Omental fat pad (tissue), 4 donors: ENCODE results near the gene OSBPL6. TPM values are rescaled to one million over a fixed set of nuclear protein-coding genes. Genes with fewer than 3 reads are reported as not detected.

Source experiments
- ATAC-seq: fragments of 150-250 bp; one replicate; pipeline ENCODE4 v1.9.1; 2016; ENCODE audit warnings: mild to moderate bottlenecking, moderate library complexity; ENCODE audit not compliant: low FRiP score
- DNase-seq: peaks from one replicate; pipeline ENCODE4 v3.0.0-alpha.2; 2019; ENCODE audit warnings: low spot score
- total RNA-seq, 4 donors: library from RNA; depleted of rRNA; stranded (reverse); fragments of >200 nt; gene quantifications; one replicate each; pipeline ENCODE4 v1.1.0, GENCODE V29; 2016
- TF ChIP-seq, protein P1 (sequence below), 3 donors: fragments of 450-650 bp; IDR thresholded peaks; one replicate each; pipeline ENCODE4 v1.5.1; 2016 to 2017; ENCODE audit warnings: antibody characterized with exemption in 3 of 3, mild to moderate bottlenecking in 3 of 3, moderate library complexity in 2 of 3

Gene OSBPL6
- total RNA-seq, 4 donors from 2014 or later, result 1.1 to 2.0 (median 1.6) TPM

- no peak for DNase-seq
- no peak for ATAC-seq
- TF ChIP-seq, protein P1, sequence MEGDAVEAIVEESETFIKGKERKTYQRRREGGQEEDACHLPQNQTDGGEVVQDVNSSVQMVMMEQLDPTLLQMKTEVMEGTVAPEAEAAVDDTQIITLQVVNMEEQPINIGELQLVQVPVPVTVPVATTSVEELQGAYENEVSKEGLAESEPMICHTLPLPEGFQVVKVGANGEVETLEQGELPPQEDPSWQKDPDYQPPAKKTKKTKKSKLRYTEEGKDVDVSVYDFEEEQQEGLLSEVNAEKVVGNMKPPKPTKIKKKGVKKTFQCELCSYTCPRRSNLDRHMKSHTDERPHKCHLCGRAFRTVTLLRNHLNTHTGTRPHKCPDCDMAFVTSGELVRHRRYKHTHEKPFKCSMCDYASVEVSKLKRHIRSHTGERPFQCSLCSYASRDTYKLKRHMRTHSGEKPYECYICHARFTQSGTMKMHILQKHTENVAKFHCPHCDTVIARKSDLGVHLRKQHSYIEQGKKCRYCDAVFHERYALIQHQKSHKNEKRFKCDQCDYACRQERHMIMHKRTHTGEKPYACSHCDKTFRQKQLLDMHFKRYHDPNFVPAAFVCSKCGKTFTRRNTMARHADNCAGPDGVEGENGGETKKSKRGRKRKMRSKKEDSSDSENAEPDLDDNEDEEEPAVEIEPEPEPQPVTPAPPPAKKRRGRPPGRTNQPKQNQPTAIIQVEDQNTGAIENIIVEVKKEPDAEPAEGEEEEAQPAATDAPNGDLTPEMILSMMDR (IDR thresholded peaks at IDR 0.05), result no peak
Measured at GRCh38 chr2:178359192-178359912, 165.0 kb downstream of the OSBPL6 start.

GRCh38 chr2:178361588-178361987 is 167.3 kb downstream of the OSBPL6 start:
- TF ChIP-seq, protein P1 (IDR thresholded peaks at IDR 0.05), result no peak
- ATAC-seq, result no peak
- DNase-seq, result no peak

DNA sequence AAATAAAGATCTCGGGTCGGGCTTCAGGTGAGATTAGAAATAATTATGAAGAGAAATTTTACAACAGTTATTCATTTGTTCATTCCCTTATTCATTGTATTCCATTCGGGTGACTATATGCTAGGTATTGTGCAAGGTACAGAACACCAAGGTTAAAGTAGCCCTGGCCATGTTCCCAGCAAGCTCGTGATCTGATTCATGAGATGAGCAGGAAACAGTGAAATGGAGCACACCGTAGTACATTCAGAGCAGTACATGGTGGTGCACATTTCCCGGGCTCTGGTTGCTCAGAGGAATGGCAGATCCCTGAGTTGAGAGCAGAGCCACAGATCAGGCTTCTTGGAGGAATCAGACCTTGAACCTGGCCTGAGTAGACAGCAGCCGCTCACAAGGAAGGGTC is 168.9 kb downstream of the OSBPL6 start:
- DNase-seq (no peak), ATAC-seq (no peak)
- TF ChIP-seq, protein P1 (IDR thresholded peaks at IDR 0.05), result no peak

- ATAC-seq, result no peak
- no peak for DNase-seq
- TF ChIP-seq, protein P1 (IDR thresholded peaks at IDR 0.05), result no peak
Measured at GRCh38 chr2:178365116-178365515, 170.8 kb downstream of the OSBPL6 start.

GRCh38 chr2:178366412-178366811 is 172.1 kb downstream of the OSBPL6 start:
- DNase-seq (no peak), ATAC-seq (no peak)

GRCh38 chr2:178367344-178367743 is 173.0 kb downstream of the OSBPL6 start:
- DNase-seq (no peak), ATAC-seq (no peak)
- TF ChIP-seq, protein P1 (IDR thresholded peaks at IDR 0.05), result no peak

More at GRCh38 chr2:178366412-178366811, 172.1 kb downstream of the OSBPL6 start:
- TF ChIP-seq, protein P1 (IDR thresholded peaks at IDR 0.05), result no peak

DNA sequence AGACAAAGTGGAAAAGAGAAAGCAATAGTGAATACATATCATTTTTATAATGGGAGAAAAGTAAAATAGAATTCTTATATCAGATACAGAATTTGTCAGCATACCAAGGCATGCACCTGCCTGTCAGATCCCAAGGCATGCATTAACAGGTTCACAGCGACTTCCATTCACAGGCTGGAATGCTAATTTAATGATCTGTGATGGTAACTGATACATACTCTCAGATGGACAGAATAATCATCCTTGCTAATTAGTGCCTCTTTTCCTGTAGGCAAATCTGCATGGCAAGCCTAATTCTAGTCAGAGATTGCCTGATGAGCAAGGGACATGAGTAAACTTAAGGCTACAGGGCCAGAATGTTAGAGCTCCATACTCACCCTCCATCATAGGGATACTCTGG is 180.6 kb downstream of the OSBPL6 start:
- TF ChIP-seq, protein P1 (IDR thresholded peaks at IDR 0.05), result no peak
- ATAC-seq, result no peak
- no peak for DNase-seq
